GM23338 (cell line): ENCODE results near the gene ALOX5AP. TPM values are rescaled to one million over a fixed set of nuclear protein-coding genes. Genes with fewer than 3 reads are reported as not detected.

Experiments
- ATAC-seq: fragments of 200-7000 bp; cut with Tn5 transposase; 3 replicates; pipeline ENCODE4 v1.9.1; 2020
- DNase-seq: peaks from one replicate; pipeline ENCODE4 v3.0.0-alpha.2; 2015; ENCODE audit warnings: low spot score
- H2AFZ ChIP-seq: fragments of 200-600 bp; sonication (generic); 2 replicates; pipeline ENCODE4 v1.8.0; 2016; ENCODE audit warnings: antibody characterized with exemption, mild to moderate bottlenecking, moderate library complexity
- H3F3A ChIP-seq: fragments of 200-600 bp; sonication (generic); replicated peaks from 2 replicates; pipeline ENCODE4 v1.8.0; 2017; ENCODE audit warnings: antibody characterized with exemption, mixed run types, low read depth
- H3K27ac ChIP-seq: fragments of 200-600 bp; sonication (generic); 2 replicates; pipeline ENCODE4 v1.6.1; 2016; ENCODE audit warnings: low read depth
- H3K27me3 ChIP-seq: fragments of 200-600 bp; sonication (generic); 2 replicates; pipeline ENCODE4 v1.8.0; 2016; ENCODE audit warnings: mild to moderate bottlenecking, mixed run types, moderate library complexity; ENCODE audit not compliant: insufficient read depth
- H3K36me3 ChIP-seq: fragments of 200-600 bp; sonication (generic); 2 replicates; pipeline ENCODE4 v1.8.0; 2016; ENCODE audit warnings: mild to moderate bottlenecking; ENCODE audit not compliant: insufficient read depth
- H3K4me1 ChIP-seq: fragments of 200-600 bp; sonication (generic); 2 replicates; pipeline ENCODE4 v1.8.0; 2016; ENCODE audit warnings: mild to moderate bottlenecking, moderate library complexity; ENCODE audit not compliant: insufficient read depth
- H3K4me2 ChIP-seq: fragments of 200-600 bp; sonication (generic); 2 replicates; pipeline ENCODE4 v1.7.1; 2017; ENCODE audit warnings: mixed run types
- H3K4me3 ChIP-seq: fragments of 200-600 bp; sonication (generic); 2 replicates; pipeline ENCODE4 v1.6.1; 2016; ENCODE audit warnings: mixed run types
- H3K79me2 ChIP-seq: fragments of 200-600 bp; sonication (generic); replicated peaks from 2 replicates; pipeline ENCODE4 v1.8.0; 2017; ENCODE audit warnings: mild to moderate bottlenecking; ENCODE audit not compliant: insufficient read depth
- H3K9me2 ChIP-seq: fragments of 200-600 bp; sonication (generic); 2 replicates; pipeline ENCODE4 v1.8.0; 2017; ENCODE audit not compliant: insufficient read depth
- H4K20me1 ChIP-seq: fragments of 200-600 bp; sonication (generic); replicated peaks from 2 replicates; pipeline ENCODE4 v1.8.0; 2017; ENCODE audit warnings: mild to moderate bottlenecking; ENCODE audit not compliant: insufficient read depth
- H3K27ac Mint-ChIP-seq: 2 replicates; pipeline ENCODE4 v1.8.0; 2020; ENCODE audit warnings: inconsistent platforms, mild to moderate bottlenecking, moderate library complexity, mixed read lengths
- H3K27me3 Mint-ChIP-seq: 3 replicates; pipeline ENCODE4 v1.8.0; 2022; ENCODE audit warnings: low read depth, mild to moderate bottlenecking, moderate library complexity, mixed read lengths, inconsistent platforms; ENCODE audit not compliant: insufficient read depth, poor library complexity
- H3K36me3 Mint-ChIP-seq: 3 replicates; pipeline ENCODE4 v1.8.0; 2021; ENCODE audit warnings: low read depth, mild to moderate bottlenecking, inconsistent platforms, moderate library complexity, mixed read lengths
- H3K4me1 Mint-ChIP-seq: 3 replicates; pipeline ENCODE4 v1.8.0; 2020; ENCODE audit warnings: mild to moderate bottlenecking, inconsistent platforms, mixed read lengths
- H3K4me3 Mint-ChIP-seq: 3 replicates; pipeline ENCODE4 v1.8.0; 2021; ENCODE audit warnings: moderate library complexity, mild to moderate bottlenecking, inconsistent platforms, mixed read lengths
- H3K9me3 Mint-ChIP-seq: 3 replicates; pipeline ENCODE4 v1.8.0; 2020; ENCODE audit warnings: moderate library complexity, mild to moderate bottlenecking, inconsistent platforms, mixed read lengths
- CREB1 ChIP-seq: fragments of 250-450 bp; sonication (Bioruptor Pico); IDR thresholded peaks from 2 replicates; pipeline ENCODE4 v1.5.0; 2020; ENCODE audit warnings: low read depth, mild to moderate bottlenecking, moderate library complexity
- ETS1 ChIP-seq: IDR thresholded peaks from 2 replicates; pipeline ENCODE4 v1.6.1; 2016; ENCODE audit warnings: antibody characterized with exemption
- EZH2 ChIP-seq: fragments of 200-600 bp; sonication (generic); IDR thresholded peaks from one replicate; pipeline ENCODE4 v1.8.0; 2017; ENCODE audit warnings: antibody characterized with exemption, mild to moderate bottlenecking, low read depth; ENCODE audit not compliant: unreplicated experiment
- EZH2phosphoT487 ChIP-seq: fragments of 200-600 bp; sonication (generic); IDR thresholded peaks from one replicate; pipeline ENCODE4 v1.8.1; 2018; ENCODE audit warnings: antibody characterized with exemption; ENCODE audit not compliant: unreplicated experiment
- NANOG ChIP-seq: IDR thresholded peaks from 2 replicates; pipeline ENCODE4 v1.6.1; 2016; ENCODE audit warnings: antibody characterized with exemption, borderline replicate concordance
- POLR2AphosphoS5 ChIP-seq: IDR thresholded peaks from 2 replicates; pipeline ENCODE4 v1.6.1; 2016; ENCODE audit warnings: antibody characterized with exemption, low read depth
- STAT1 ChIP-seq: IDR thresholded peaks from one replicate; pipeline ENCODE4 v1.6.1; 2016; ENCODE audit warnings: antibody characterized with exemption; ENCODE audit not compliant: unreplicated experiment
- ZNF462 ChIP-seq: fragments of 250-450 bp; sonication (Bioruptor Pico); IDR thresholded peaks from 2 replicates; pipeline ENCODE4 v1.5.0; 2020; ENCODE audit warnings: mild to moderate bottlenecking, moderate library complexity
- polyA plus RNA-seq: library from polyadenylated mRNA; unstranded; fragments of >200 nt; fragmentation: Nextera tagmentation; extraction: Ambion mirVana; gene quantifications from 2 replicates; pipeline ENCODE4 v1.2.1, GENCODE V29; 2016
- total RNA-seq: library from RNA; depleted of rRNA; stranded (reverse); fragments of >200 nt; shearing (Covaris generic); gene quantifications from 2 replicates; pipeline ENCODE4 v1.2.3, GENCODE V29; 2014

ALOX5AP gene
- total and polyA plus RNA-seq, 2 experiments from 2014 or later: 0.23 TPM; not detected in 1

GRCh38 chr13:30710442-30710841 lies 24.9 kb upstream of the ALOX5AP start:
- Mint-ChIP-seq H3K27ac (no peak overlapping the region), H3K9me3 (no peaks in the 10 kb centered on the region), H3K27me3 (no peaks in the 10 kb centered on the region), H3K4me1 (peaks cover 3% of the 10 kb centered on the region; the same call in 2 of the 3 replicates), H3K4me3 (no peak overlapping the region), H3K36me3 (no peaks in the 10 kb centered on the region)
- Histone ChIP-seq H3K36me3 (no peaks in the 10 kb centered on the region), H3K9me2 (peaks cover 8% of the 10 kb centered on the region), H3K79me2 (no peaks in the 10 kb centered on the region), H3K27ac (no peak overlapping the region), H3K27me3 (no peaks in the 10 kb centered on the region), H3K4me3 (no peak overlapping the region), H3K4me2 (no peak overlapping the region), H3K4me1 (peaks cover 3% of the 10 kb centered on the region; the same call in 1 of the 2 replicates), H4K20me1 (no peaks in the 10 kb centered on the region), H3F3A (no peaks in the 10 kb centered on the region), H2AFZ (no peak overlapping the region)
- DNase-seq (no peak), ATAC-seq (no peak)
- TF ChIP-seq NANOG (no peak), POLR2AphosphoS5 (no peak), STAT1 (no peak), ZNF462 (CRISPR knock-in tag) (no peak)

GRCh38 chr13:30711375-30711774 lies 24.0 kb upstream of the ALOX5AP start:
- DNase-seq (no peak), ATAC-seq (no peak)
- H3F3A ChIP-seq: no peaks in the 10 kb centered on the region
- H3K79me2 ChIP-seq: no peaks in the 10 kb centered on the region
- H3K27ac ChIP-seq: no peak overlapping the region
- no peak overlapping the region for H2AFZ ChIP-seq
- no peaks in the 10 kb centered on the region for H3K27me3 ChIP-seq
- Mint-ChIP-seq H3K27ac (no peak overlapping the region), H3K4me1 (no peaks in the 10 kb centered on the region), H3K9me3 (no peaks in the 10 kb centered on the region), H3K4me3 (no peak overlapping the region), H3K36me3 (no peaks in the 10 kb centered on the region), H3K27me3 (no peaks in the 10 kb centered on the region)
- no peak overlapping the region for H3K4me3 ChIP-seq
- H3K4me2 ChIP-seq: no peak overlapping the region
- H3K36me3 ChIP-seq: no peaks in the 10 kb centered on the region
- no peaks in the 10 kb centered on the region for H4K20me1 ChIP-seq
- H3K4me1 ChIP-seq: no peaks in the 10 kb centered on the region
- H3K9me2 ChIP-seq: peaks cover 4% of the 10 kb centered on the region; the same call in 1 of the 2 replicates
- TF ChIP-seq CREB1: no peak
- TF ChIP-seq EZH2phosphoT487: no peak
- TF ChIP-seq NANOG: no peak
- no peak for TF ChIP-seq POLR2AphosphoS5
- TF ChIP-seq EZH2: no peak
- no peak for TF ChIP-seq ETS1
